ENCODE measurements around the gene SNX32.

Gene SNX32

GRCh38 chr11:65833297-65834030, at the start of gene SNX32:
Gene SNX32, plus strand, starts transcription at chr11:65833963. Its CDS starts 103 bp downstream, at chr11:65834066.
- peak; percentile 89 to 92 for DNase-seq (ENCODE audit: low read depth in 1 of 2, low spot score in 1 of 2)

DNA sequence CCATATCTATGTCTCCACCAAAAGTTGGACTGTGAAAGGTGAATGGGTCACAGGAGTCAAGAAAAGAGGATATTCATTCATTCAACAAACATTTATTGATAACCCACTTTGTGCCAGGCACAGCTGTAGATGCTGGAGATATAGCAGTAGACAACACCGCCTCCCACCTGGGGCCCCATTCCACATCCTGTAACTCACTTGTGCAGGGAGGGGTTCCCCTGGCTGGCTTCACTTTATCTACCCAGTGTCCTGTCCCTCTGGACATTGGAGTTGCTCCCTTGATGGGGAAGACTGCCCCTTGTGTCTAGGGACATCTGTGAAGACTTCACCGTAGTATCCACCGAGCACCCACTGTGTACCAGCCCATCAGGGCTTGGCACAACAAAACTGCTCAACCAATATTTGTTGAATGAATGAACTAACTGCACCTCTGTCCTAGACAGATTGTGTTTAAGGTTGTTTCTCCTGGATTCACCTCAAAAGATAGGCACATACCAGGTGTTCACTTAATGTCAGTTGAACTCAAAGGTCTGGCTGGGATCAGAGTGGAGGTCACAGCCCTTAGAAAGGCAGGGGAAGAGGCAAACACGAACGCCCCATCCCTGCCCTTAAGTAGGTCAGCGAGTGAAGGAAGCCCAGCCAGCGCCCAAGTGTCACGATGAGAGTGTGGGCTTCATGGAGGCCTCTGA, 48.3 kb upstream of the SNX32 start:
- no peak for DNase-seq (ENCODE audit: low read depth in 1 of 2, low spot score in 1 of 2)

DNA sequence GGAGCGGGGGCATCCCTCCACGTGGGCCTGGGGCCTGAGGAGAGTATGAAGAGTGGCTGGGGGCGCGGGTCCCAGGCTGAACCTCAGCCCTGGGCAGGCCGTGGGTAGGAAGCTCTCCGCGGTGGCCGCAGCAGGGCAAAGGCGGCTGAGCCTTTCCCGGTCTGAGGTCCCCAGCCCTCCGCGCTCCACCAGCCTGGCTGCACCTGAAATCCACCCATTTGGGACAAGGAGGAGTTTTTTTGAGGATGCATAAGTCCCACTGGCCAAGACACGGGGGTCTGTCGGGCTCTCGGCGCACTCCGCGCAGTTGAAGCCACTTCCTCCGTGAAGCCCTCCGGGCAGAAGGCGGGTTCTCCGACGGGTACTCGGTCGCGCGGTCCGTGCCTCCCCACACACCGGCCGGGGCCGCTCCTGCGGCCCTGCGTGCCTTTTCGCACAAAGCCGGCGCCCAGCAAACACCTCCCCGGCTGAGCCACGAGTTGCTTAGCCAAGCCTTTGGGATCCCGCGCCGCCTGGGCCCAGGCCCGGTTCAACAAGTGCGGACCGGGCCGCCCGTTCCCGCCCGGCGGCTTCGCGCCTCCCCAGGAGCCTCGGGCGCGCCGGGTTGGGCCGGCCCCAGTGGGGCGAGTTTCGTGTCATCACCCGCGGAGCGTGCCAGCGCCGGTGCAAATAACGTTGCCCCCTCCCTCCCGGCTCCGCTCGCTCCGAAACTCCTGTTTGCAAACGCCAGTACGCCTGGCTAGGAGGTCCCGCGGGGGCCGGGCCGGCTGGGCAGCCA, 47.6 kb upstream of the SNX32 start:
- DNase-seq (ENCODE audit: low read depth in 1 of 2, low spot score in 1 of 2): no peak

GRCh38 chr11:65786786-65787636, 46.8 kb upstream of the SNX32 start, which contains the start of gene OVOL1:
Gene OVOL1, plus strand, starts transcription at chr11:65787063. Its CDS starts 311 bp downstream, at chr11:65787374.
- DNase-seq (ENCODE audit: low read depth in 1 of 2, low spot score in 1 of 2): no peak

GRCh38 chr11:65787649-65788622, 45.8 kb upstream of the SNX32 start:
- DNase-seq (ENCODE audit: low read depth in 1 of 2, low spot score in 1 of 2): no peak

GRCh38 chr11:65788821-65789220, 44.9 kb upstream of the SNX32 start:
- no peak for DNase-seq (ENCODE audit: low read depth in 1 of 2, low spot score in 1 of 2)

DNA sequence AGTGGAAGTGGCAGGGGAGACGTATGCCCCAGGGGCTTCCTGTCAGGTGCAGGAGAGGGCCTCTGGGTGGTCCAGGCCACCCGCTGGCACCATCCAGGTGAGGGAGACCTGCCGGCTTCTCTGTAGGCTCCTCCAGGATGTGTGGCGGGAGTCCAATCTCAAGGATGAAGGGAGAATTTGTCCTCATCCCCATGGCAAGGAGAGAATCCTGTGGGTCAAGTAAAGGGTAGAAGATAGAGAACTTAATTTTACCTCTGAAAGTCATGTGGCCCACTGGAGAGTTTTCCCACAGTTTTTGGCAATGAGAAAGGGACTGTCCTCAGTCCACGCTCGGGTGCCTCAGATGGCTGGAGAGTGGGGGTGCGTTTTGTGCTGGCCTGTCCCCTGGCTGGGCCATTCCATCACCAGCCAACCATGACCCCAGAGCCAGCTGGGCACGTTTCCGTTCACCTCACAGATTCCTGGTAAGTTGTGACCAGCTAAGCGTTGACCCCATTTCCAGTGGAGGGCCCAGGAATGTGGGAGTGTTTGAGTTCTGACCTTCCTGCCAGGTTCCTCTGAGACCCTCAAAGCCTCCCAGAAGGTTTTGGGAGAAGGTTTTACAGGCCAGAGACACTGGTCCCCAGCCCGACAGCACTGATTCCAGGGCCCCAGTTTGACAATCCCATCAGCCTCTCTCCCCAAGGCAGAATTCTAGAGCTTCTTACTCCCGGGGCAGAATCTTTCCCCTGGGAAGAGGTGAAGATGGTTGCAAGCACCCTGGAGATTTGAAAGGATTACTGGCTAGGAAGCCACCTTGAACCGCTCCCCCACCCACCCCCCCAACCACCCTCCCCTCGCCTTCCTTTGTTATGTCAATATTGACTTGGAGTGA, 44.3 kb upstream of the SNX32 start:
- no peak for DNase-seq (ENCODE audit: low read depth in 1 of 2, low spot score in 1 of 2)

GRCh38 chr11:65790104-65790901, 43.5 kb upstream of the SNX32 start:
- DNase-seq (ENCODE audit: low read depth in 1 of 2, low spot score in 1 of 2): no peak

DNA sequence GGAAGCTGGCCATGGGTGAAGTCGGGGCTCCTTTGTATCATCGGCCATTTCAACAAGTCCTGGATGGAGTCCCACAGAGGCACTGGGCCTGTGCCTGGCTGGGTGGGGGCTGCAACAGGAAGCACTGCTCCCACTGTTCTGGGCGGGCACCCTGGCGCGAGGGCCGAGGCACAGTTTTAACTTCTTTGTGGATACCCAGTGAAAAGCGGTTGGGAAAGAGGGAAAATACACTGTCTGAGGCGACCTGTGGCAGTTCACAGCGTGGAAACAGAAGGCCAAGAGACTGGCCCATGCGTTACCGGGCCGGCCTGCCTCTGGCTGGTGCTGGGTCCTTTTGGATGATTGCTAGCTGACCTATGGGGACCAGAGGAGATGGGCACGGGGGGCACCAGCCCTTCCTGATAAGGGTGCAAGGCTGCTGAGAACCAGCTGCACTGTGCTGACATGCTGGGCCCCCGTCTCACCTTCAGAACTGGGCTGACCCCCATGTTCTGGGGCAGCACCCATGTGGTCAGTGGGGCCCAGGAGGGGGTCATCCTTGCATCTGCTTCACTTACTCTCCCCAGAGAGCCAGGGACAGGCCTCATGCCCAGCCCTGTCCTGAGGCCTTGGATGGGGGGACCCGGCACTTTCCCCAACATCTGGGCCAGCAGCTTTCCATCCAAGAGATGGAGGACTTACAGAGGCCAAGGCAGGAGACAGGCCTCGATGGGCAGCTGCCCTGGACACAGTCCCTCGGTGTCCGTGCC, 42.7 kb upstream of the SNX32 start:
- no peak for DNase-seq (ENCODE audit: low read depth in 1 of 2, low spot score in 1 of 2)

DNA sequence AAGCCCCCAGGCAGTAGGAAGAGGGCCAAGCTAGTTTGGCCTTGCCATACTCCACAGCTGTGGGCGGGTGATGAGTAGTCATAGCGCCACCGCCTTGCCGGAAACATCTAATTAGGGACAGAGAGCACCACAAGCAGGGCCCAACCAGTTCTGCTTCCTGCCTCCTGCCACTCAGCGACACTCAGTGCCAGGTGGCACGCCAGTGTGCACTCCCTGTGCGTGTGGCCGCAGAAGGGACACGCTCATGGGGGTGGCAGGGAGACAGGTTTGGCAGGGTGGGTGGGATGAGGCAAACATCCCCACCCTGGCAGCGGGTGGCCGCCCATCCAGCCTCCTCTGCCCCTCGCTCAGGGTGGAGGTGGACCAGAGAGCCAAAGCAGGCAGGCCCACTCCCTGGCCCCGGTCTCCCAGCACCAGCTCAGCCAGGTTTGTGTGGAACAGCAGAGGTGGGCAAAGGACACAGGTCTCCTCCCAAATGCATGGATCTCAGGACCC, 42.0 kb upstream of the SNX32 start:
- no peak for DNase-seq (ENCODE audit: low read depth in 1 of 2, low spot score in 1 of 2)

DNA sequence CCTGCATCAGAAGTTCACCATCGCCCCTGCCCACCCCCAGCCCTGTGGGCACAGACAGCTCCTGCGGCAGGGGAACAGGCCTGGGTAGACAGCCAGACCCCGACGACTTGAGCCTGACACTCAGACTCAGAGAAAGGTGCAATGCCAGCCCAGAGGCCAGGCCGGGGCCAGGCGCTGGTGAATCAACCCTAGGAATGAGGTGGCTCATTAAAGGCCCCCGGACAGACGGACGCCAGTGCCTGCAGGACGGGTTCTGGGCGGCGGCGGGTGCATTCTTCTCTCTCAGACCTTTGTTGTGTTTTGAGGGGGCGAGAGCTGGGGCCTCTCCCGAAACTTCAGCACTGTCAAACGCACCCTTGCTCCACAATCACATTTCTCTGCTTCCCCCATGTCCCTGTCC, 41.3 kb upstream of the SNX32 start:
- no peak for DNase-seq (ENCODE audit: low read depth in 1 of 2, low spot score in 1 of 2)

DNA sequence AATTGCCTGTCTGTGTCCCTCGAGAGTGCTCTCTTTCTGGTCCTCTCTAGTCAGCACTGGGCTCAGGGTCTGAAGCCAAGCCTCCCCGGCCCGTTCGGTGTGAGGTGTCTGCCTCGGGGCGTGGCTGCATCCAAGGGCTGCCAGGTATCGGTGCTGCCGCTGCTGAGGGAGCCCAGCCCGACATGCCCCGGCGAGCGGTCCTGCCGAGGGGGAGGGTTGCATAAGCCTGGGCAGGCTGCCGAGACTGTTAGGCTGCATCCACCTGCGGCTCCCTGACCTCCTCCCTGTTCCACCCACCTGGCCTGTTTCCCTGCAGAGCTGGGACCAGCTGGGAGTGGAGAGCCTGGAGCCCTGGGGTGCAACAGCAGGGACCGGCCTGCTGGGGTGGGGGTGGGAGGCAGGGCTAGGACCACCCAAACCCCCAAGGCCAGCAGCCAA, 40.6 kb upstream of the SNX32 start:
- no peak for DNase-seq (ENCODE audit: low read depth in 1 of 2, low spot score in 1 of 2)

GRCh38 chr11:65793625-65794400, 40.0 kb upstream of the SNX32 start:
- DNase-seq (ENCODE audit: low read depth in 1 of 2, low spot score in 1 of 2): no peak

DNA sequence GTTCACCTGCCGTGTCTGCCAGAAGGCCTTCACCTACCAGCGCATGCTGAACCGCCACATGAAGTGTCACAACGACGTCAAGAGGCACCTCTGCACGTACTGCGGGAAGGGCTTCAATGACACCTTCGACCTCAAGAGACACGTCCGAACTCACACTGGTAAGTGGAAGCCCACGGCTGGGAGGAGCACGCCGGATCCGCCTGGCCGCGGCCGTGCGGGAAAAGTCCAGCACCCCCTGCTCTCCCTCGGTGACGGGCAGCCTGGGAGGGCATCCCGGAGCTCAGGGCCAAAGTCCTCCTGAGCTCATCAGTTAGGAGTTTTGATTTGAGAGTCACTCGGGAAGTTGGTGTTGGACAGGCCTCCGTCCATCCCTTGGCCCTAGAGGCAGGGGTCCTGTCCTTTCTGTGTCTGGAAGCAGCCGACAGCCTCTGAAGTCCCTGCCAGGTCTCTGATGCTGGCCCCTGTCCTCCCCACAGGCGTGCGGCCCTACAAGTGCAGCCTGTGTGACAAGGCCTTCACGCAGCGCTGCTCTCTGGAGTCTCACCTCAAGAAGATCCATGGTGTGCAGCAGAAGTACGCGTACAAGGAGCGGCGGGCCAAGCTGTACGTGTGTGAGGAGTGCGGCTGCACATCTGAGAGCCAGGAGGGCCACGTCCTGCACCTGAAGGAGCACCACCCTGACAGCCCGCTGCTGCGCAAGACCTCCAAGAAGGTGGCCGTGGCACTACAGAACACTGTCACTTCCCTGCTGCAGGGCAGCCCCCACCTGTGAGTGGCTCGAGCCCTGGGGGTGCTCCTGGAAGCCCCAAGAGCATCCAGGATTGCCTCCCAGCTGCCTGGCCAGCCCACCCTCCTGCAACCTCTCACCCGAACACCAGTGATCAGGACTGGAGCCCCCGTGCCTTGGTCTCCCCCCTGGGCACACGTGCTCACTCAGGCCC, 38.9 kb upstream of the SNX32 start:
- no peak for DNase-seq (ENCODE audit: low read depth in 1 of 2, low spot score in 1 of 2)

Data from stimulated activated CD4-positive, alpha-beta T cell treated with anti-CD3 and anti-CD28 coated beads, Interleukin-15, amount 100 ng/mL, for 1 hour (primary cell).